WTC11 (cell line): ENCODE results near the gene GPR3. TPM values are rescaled to one million over a fixed set of nuclear protein-coding genes. Genes with fewer than 3 reads are reported as not detected.

ENCODE experiments used
- ATAC-seq: fragments of 200-7000 bp; cut with Tn5 transposase; 2 replicates; pipeline ENCODE4 v1.10.0; 2021; ENCODE audit warnings: mild to moderate bottlenecking, moderate library complexity
- CTCF ChIA-PET: fragments of 300-600 bp; sonication (Branson Sonifier 250); formaldehyde crosslinking; loops from one replicate; lab custom pipeline; 2021; ENCODE audit warnings: antibody characterized with exemption; lab: Charles Lee
- POLR2A ChIA-PET: fragments of 350-600 bp; sonication (Branson Sonifier 250); formaldehyde crosslinking; loops from one replicate; lab custom pipeline; 2021; ENCODE audit warnings: antibody characterized with exemption; lab: Charles Lee
- DNase-seq: peaks from one replicate; pipeline ENCODE4 v3.0.0; 2021; ENCODE audit warnings: low spot score
- H3K27ac Mint-ChIP-seq: 2 replicates; pipeline ENCODE4 v1.8.0; 2021; ENCODE audit warnings: mixed read lengths
- H3K27me3 Mint-ChIP-seq: 2 replicates; pipeline ENCODE4 v1.8.0; 2021; ENCODE audit warnings: low read depth, mild to moderate bottlenecking, moderate library complexity, mixed read lengths
- H3K36me3 Mint-ChIP-seq: 2 replicates; pipeline ENCODE4 v1.8.0; 2021; ENCODE audit warnings: mixed read lengths
- H3K4me1 Mint-ChIP-seq: 2 replicates; pipeline ENCODE4 v1.8.0; 2022; ENCODE audit warnings: mixed read lengths
- H3K4me3 Mint-ChIP-seq: 2 replicates; pipeline ENCODE4 v1.8.0; 2021; ENCODE audit warnings: mild to moderate bottlenecking, moderate library complexity, mixed read lengths
- H3K9me3 Mint-ChIP-seq: 2 replicates; pipeline ENCODE4 v1.8.0; 2021; ENCODE audit warnings: mixed read lengths
- ARID4B ChIP-seq: sonication (generic); formaldehyde crosslinking; IDR thresholded peaks from 2 replicates; pipeline ENCODE4 v1.8.0; 2023; ENCODE audit warnings: missing genetic modification reagents, mild to moderate bottlenecking, borderline replicate concordance
- ATF2 ChIP-seq: sonication (generic); formaldehyde crosslinking; IDR thresholded peaks from 2 replicates; pipeline ENCODE4 v1.8.1; 2022; ENCODE audit warnings: low read depth, missing genetic modification reagents, borderline replicate concordance
- CTCF ChIP-seq: fragments of 200-600 bp; IDR thresholded peaks from 2 replicates; pipeline ENCODE4 v1.8.0; 2022; ENCODE audit warnings: antibody characterized with exemption
- E2F4 ChIP-seq: sonication (generic); formaldehyde crosslinking; IDR thresholded peaks from 2 replicates; pipeline ENCODE4 v1.8.1; 2022; ENCODE audit warnings: low read depth, mild to moderate bottlenecking, moderate library complexity, missing genetic modification reagents, borderline replicate concordance
- EMX1 ChIP-seq: fragments of 250-450 bp; sonication (Bioruptor Pico); IDR thresholded peaks from 2 replicates; pipeline ENCODE4 v1.8.0; 2021; ENCODE audit warnings: mild to moderate bottlenecking
- HMGXB4 ChIP-seq: sonication (generic); formaldehyde crosslinking; IDR thresholded peaks from 2 replicates; pipeline ENCODE4 v1.8.1; 2023; ENCODE audit warnings: mild to moderate bottlenecking, moderate library complexity, missing genetic modification reagents
- IRF2 ChIP-seq: sonication (generic); formaldehyde crosslinking; IDR thresholded peaks from 2 replicates; pipeline ENCODE4 v1.8.0; 2022; ENCODE audit warnings: low read depth, missing genetic modification reagents, borderline replicate concordance
- JUN ChIP-seq: sonication (generic); formaldehyde crosslinking; IDR thresholded peaks from 2 replicates; pipeline ENCODE4 v1.8.0; 2023; ENCODE audit warnings: mild to moderate bottlenecking, missing genetic modification reagents
- NR2C2 ChIP-seq: sonication (generic); formaldehyde crosslinking; IDR thresholded peaks from 2 replicates; pipeline ENCODE4 v1.8.0; 2022; ENCODE audit warnings: mild to moderate bottlenecking, missing genetic modification reagents
- PRDM15 ChIP-seq: sonication (generic); formaldehyde crosslinking; IDR thresholded peaks from 2 replicates; pipeline ENCODE4 v1.8.0; 2022; ENCODE audit warnings: missing genetic modification reagents
- SMAD4 ChIP-seq: sonication (generic); formaldehyde crosslinking; IDR thresholded peaks from 2 replicates; pipeline ENCODE4 v1.8.0; 2022; ENCODE audit warnings: mild to moderate bottlenecking, missing genetic modification reagents
- STAT6 ChIP-seq: sonication (generic); formaldehyde crosslinking; conservative IDR thresholded peaks from 2 replicates; pipeline ENCODE4 v1.8.1; 2023; ENCODE audit warnings: mild to moderate bottlenecking, low read depth, missing genetic modification reagents, moderate library complexity
- USF1 ChIP-seq: sonication (generic); formaldehyde crosslinking; IDR thresholded peaks from 2 replicates; pipeline ENCODE4 v1.8.0; 2022; ENCODE audit warnings: mild to moderate bottlenecking, missing genetic modification reagents
- total RNA-seq: library from RNA; stranded (reverse); gene quantifications from 3 replicates; pipeline ENCODE4 v1.2.3, GENCODE V29; 2021

GPR3 gene
- total RNA-seq, 1 experiment from 2014 or later: 12.4 TPM

GRCh38 chr1:27399251-27400025 is 7.0 kb downstream of the GPR3 start (continued):
- no peak for TF ChIP-seq STAT6 (CRISPR knock-in tag)
- TF ChIP-seq ATF2 (CRISPR knock-in tag): no peak
- TF ChIP-seq USF1 (CRISPR knock-in tag): no peak
- no peak for TF ChIP-seq CTCF
- TF ChIP-seq IRF2 (CRISPR knock-in tag): no peak
- no peak for TF ChIP-seq E2F4 (CRISPR knock-in tag)

- Mint-ChIP-seq H3K27me3 (no peaks in the 10 kb centered on the region), H3K9me3 (no peaks in the 10 kb centered on the region), H3K4me3 (no peak overlapping the region), H3K27ac (no peak overlapping the region), H3K4me1 (peaks cover 67% of the 10 kb centered on the region), H3K36me3 (no peaks in the 10 kb centered on the region)
- ATAC-seq: no peak
- CTCF ChIA-PET: interaction anchor here (0.6 to 6.5 kb wide), 8 partner anchors 9 to 216 kb away, joined by 3 to 150 read pairs (median 4); partner anchors contain the start of gene AHDC1
- no peak for DNase-seq
- POLR2A ChIA-PET: interaction anchor here (1.0 to 1.6 kb wide), 2 partner anchors 29 to 127 kb away, joined by 3 read pairs; no protein-coding TSS in a partner anchor
- TF ChIP-seq EMX1 (CRISPR knock-in tag) (0 out of 2 replicates have a peak, but pooled peaks have one; percentile 19), SMAD4 (CRISPR knock-in tag) (no peak), JUN (CRISPR knock-in tag) (0 out of 2 replicates have a peak, but pooled peaks have one; percentile 31), NR2C2 (CRISPR knock-in tag) (no peak), ARID4B (CRISPR knock-in tag) (no peak), PRDM15 (CRISPR knock-in tag) (peak; percentile 79), HMGXB4 (CRISPR knock-in tag) (no peak)
These were observed 7.9 kb downstream of the GPR3 start for GRCh38 chr1:27400082-27400962.
